Activated T-cell treated with anti-CD3 and anti-CD28 coated beads, Interleukin-2, amount 50 U/mL, for 24 hours (primary cell): ENCODE measurements around the gene CUEDC1.
A peak's percentile ranks its signal among the peaks of the same experiment; 100 is the strongest.

ENCODE experiments used
- DNase-seq: peaks from one replicate; pipeline ENCODE4 v3.0.0-alpha.2; 2020
- H3K27ac Mint-ChIP-seq: 2 replicates; pipeline ENCODE4 v1.8.0; 2020; ENCODE audit warnings: mild to moderate bottlenecking, mixed read lengths
- H3K27me3 Mint-ChIP-seq: 2 replicates; pipeline ENCODE4 v1.8.0; 2020; ENCODE audit warnings: mixed read lengths
- H3K36me3 Mint-ChIP-seq: 2 replicates; pipeline ENCODE4 v1.8.0; 2020; ENCODE audit warnings: low read depth, mixed read lengths
- H3K4me1 Mint-ChIP-seq: 2 replicates; pipeline ENCODE4 v1.8.0; 2020; ENCODE audit warnings: low read depth, mixed read lengths
- H3K4me3 Mint-ChIP-seq: 2 replicates; pipeline ENCODE4 v1.8.0; 2020; ENCODE audit warnings: mild to moderate bottlenecking, moderate library complexity, mixed read lengths
- H3K9me3 Mint-ChIP-seq: 2 replicates; pipeline ENCODE4 v1.8.0; 2020; ENCODE audit warnings: mixed read lengths

The CUEDC1 gene

GRCh38 chr17:57839571-57839923 is 115.7 kb downstream of the CUEDC1 start:
- Mint-ChIP-seq H3K27me3 (no peaks in the 10 kb centered on the region), H3K9me3 (no peaks in the 10 kb centered on the region), H3K36me3 (peaks cover 60% of the 10 kb centered on the region), H3K4me1 (peaks cover 12% of the 10 kb centered on the region), H3K4me3 (no peak overlapping the region), H3K27ac (no peak overlapping the region)
- DNase-seq, result no peak

GRCh38 chr17:57838857-57839570 is 116.2 kb downstream of the CUEDC1 start:
- peaks cover 16% of the 10 kb centered on the region for H3K4me1 Mint-ChIP-seq
- no peak overlapping the region for H3K4me3 Mint-ChIP-seq
- H3K27ac Mint-ChIP-seq, result no peak overlapping the region
- no peaks in the 10 kb centered on the region for H3K27me3 Mint-ChIP-seq
- H3K9me3 Mint-ChIP-seq, result no peaks in the 10 kb centered on the region
- no peak for DNase-seq
- H3K36me3 Mint-ChIP-seq, result peaks cover 57% of the 10 kb centered on the region

- H3K27ac Mint-ChIP-seq, result no peak overlapping the region
- no peak for DNase-seq
These were observed 116.8 kb downstream of the CUEDC1 start for GRCh38 chr17:57838453-57838852.

GRCh38 chr17:57835333-57835900 is 119.8 kb downstream of the CUEDC1 start:
- Mint-ChIP-seq H3K4me3 (no peak overlapping the region), H3K36me3 (peaks cover 32% of the 10 kb centered on the region), H3K9me3 (no peaks in the 10 kb centered on the region), H3K27ac (no peak overlapping the region), H3K4me1 (peaks cover 6% of the 10 kb centered on the region), H3K27me3 (no peaks in the 10 kb centered on the region)
- no peak for DNase-seq

More at GRCh38 chr17:57838453-57838852, 116.8 kb downstream of the CUEDC1 start:
- H3K4me1 Mint-ChIP-seq, result peaks cover 16% of the 10 kb centered on the region
- H3K27me3 Mint-ChIP-seq, result no peaks in the 10 kb centered on the region
- H3K9me3 Mint-ChIP-seq, result no peaks in the 10 kb centered on the region
- H3K36me3 Mint-ChIP-seq, result peaks cover 53% of the 10 kb centered on the region
- no peak overlapping the region for H3K4me3 Mint-ChIP-seq

- H3K36me3 Mint-ChIP-seq, result peaks cover 20% of the 10 kb centered on the region
- H3K9me3 Mint-ChIP-seq, result no peaks in the 10 kb centered on the region
- no peak overlapping the region for H3K4me3 Mint-ChIP-seq
- DNase-seq, result no peak
- peaks cover 6% of the 10 kb centered on the region for H3K4me1 Mint-ChIP-seq
- H3K27me3 Mint-ChIP-seq, result no peaks in the 10 kb centered on the region
- H3K27ac Mint-ChIP-seq, result no peak overlapping the region
These were observed 121.0 kb downstream of the CUEDC1 start for GRCh38 chr17:57834146-57834741.

- Mint-ChIP-seq H3K4me1 (peaks cover 6% of the 10 kb centered on the region), H3K27me3 (no peaks in the 10 kb centered on the region), H3K9me3 (no peaks in the 10 kb centered on the region), H3K27ac (no peak overlapping the region), H3K4me3 (no peak overlapping the region), H3K36me3 (peaks cover 12% of the 10 kb centered on the region)
- DNase-seq, result peak; percentile 65
These were observed 121.9 kb downstream of the CUEDC1 start for GRCh38 chr17:57833179-57833939.

- DNase-seq, result no peak
- H3K36me3 Mint-ChIP-seq, result peaks cover 8% of the 10 kb centered on the region
- no peak overlapping the region for H3K27ac Mint-ChIP-seq
- no peaks in the 10 kb centered on the region for H3K27me3 Mint-ChIP-seq
- H3K4me1 Mint-ChIP-seq, result peaks cover 6% of the 10 kb centered on the region
- no peak overlapping the region for H3K4me3 Mint-ChIP-seq
- no peaks in the 10 kb centered on the region for H3K9me3 Mint-ChIP-seq
These were observed 122.7 kb downstream of the CUEDC1 start for GRCh38 chr17:57832314-57833178.

GRCh38 chr17:57830880-57831279 is 124.3 kb downstream of the CUEDC1 start:
- Mint-ChIP-seq H3K36me3 (no peaks in the 10 kb centered on the region), H3K4me1 (peaks cover 6% of the 10 kb centered on the region), H3K27ac (no peak overlapping the region), H3K9me3 (no peaks in the 10 kb centered on the region), H3K4me3 (no peak overlapping the region), H3K27me3 (no peaks in the 10 kb centered on the region)
- DNase-seq, result no peak

GRCh38 chr17:57823469-57824401 is 131.5 kb downstream of the CUEDC1 start:
- Mint-ChIP-seq H3K36me3 (no peaks in the 10 kb centered on the region), H3K4me3 (no peak overlapping the region), H3K9me3 (no peaks in the 10 kb centered on the region), H3K27ac (no peak overlapping the region), H3K4me1 (no peaks in the 10 kb centered on the region), H3K27me3 (no peaks in the 10 kb centered on the region)
- DNase-seq, result no peak

GRCh38 chr17:57819867-57820266 is 135.3 kb downstream of the CUEDC1 start:
- no peaks in the 10 kb centered on the region for H3K9me3 Mint-ChIP-seq
- DNase-seq, result no peak
- H3K4me3 Mint-ChIP-seq, result no peak overlapping the region
- H3K27me3 Mint-ChIP-seq, result peaks cover 24% of the 10 kb centered on the region
- H3K27ac Mint-ChIP-seq, result no peak overlapping the region
- H3K4me1 Mint-ChIP-seq, result no peaks in the 10 kb centered on the region
- H3K36me3 Mint-ChIP-seq, result no peaks in the 10 kb centered on the region

- no peaks in the 10 kb centered on the region for H3K9me3 Mint-ChIP-seq
- no peaks in the 10 kb centered on the region for H3K36me3 Mint-ChIP-seq
- no peak for DNase-seq
- no peak overlapping the region for H3K4me3 Mint-ChIP-seq
- H3K4me1 Mint-ChIP-seq, result no peaks in the 10 kb centered on the region
- H3K27ac Mint-ChIP-seq, result no peak overlapping the region
- H3K27me3 Mint-ChIP-seq, result peaks cover 24% of the 10 kb centered on the region
These were observed 135.9 kb downstream of the CUEDC1 start for GRCh38 chr17:57819285-57819684.

GRCh38 chr17:57818066-57818465 is 137.1 kb downstream of the CUEDC1 start:
- Mint-ChIP-seq H3K4me3 (no peak overlapping the region), H3K27ac (no peak overlapping the region), H3K4me1 (no peaks in the 10 kb centered on the region), H3K36me3 (no peaks in the 10 kb centered on the region), H3K27me3 (peaks cover 27% of the 10 kb centered on the region), H3K9me3 (no peaks in the 10 kb centered on the region)
- DNase-seq, result no peak

- H3K4me1 Mint-ChIP-seq, result no peaks in the 10 kb centered on the region
- no peaks in the 10 kb centered on the region for H3K36me3 Mint-ChIP-seq
- DNase-seq, result no peak
- H3K27me3 Mint-ChIP-seq, result peaks cover 28% of the 10 kb centered on the region
- H3K9me3 Mint-ChIP-seq, result no peaks in the 10 kb centered on the region
- no peak overlapping the region for H3K27ac Mint-ChIP-seq
- H3K4me3 Mint-ChIP-seq, result no peak overlapping the region
These were observed 137.9 kb downstream of the CUEDC1 start for GRCh38 chr17:57817299-57817698.
